Measurements from ENCODE around the gene SIK2.

- TF ChIP-seq POLR2AphosphoS5 (IDR thresholded peaks at IDR 0.05; ENCODE audit: low read depth, low read length), result no peak
- TF ChIP-seq FOXP2 (optimal IDR thresholded peaks at IDR 0.05; ENCODE audit: borderline replicate concordance, extremely low read depth, extremely low read length, insufficient read depth), result no peak
These were observed 113.0 kb downstream of the SIK2 start for GRCh38 chr11:111715142-111715816.

Measured in PFSK-1 (cell line).